HG02610 (cell line): ENCODE results near the gene SRCIN1.

Source experiments
- ATAC-seq: cut with Tn5 transposase; IDR thresholded peaks from one replicate; pipeline ENCODE4 v1.9.1; 2021; ENCODE audit warnings: mild to moderate bottlenecking, moderate library complexity; ENCODE audit not compliant: unreplicated experiment

The SRCIN1 gene

GRCh38 chr17:38564254-38564837 lies 41.4 kb downstream of the SRCIN1 start:
- no peak for ATAC-seq

GRCh38 chr17:38563362-38564253 lies 42.1 kb downstream of the SRCIN1 start:
- no peak for ATAC-seq

- ATAC-seq = no peak
Measured at GRCh38 chr17:38562903-38563302, 42.8 kb downstream of the SRCIN1 start.

- ATAC-seq = no peak
Measured at GRCh38 chr17:38562215-38562569, 43.6 kb downstream of the SRCIN1 start.

- ATAC-seq = no peak
Measured at GRCh38 chr17:38561416-38562214, 44.1 kb downstream of the SRCIN1 start.

- no peak for ATAC-seq
Measured at GRCh38 chr17:38560503-38561318, 45.0 kb downstream of the SRCIN1 start.

GRCh38 chr17:38559880-38560230 lies 45.9 kb downstream of the SRCIN1 start:
- ATAC-seq = no peak

GRCh38 chr17:38559051-38559879 lies 46.5 kb downstream of the SRCIN1 start:
- ATAC-seq = no peak

- no peak for ATAC-seq
Measured at GRCh38 chr17:38558728-38559050, 47.1 kb downstream of the SRCIN1 start.

GRCh38 chr17:38557836-38558727 lies 47.7 kb downstream of the SRCIN1 start:
- peak; percentile 64 for ATAC-seq

- no peak for ATAC-seq
Measured at GRCh38 chr17:38557396-38557795, 48.4 kb downstream of the SRCIN1 start.

- no peak for ATAC-seq
Measured at GRCh38 chr17:38556239-38556638, 49.5 kb downstream of the SRCIN1 start.

GRCh38 chr17:38554430-38555350 lies 51.1 kb downstream of the SRCIN1 start:
- ATAC-seq = no peak

GRCh38 chr17:38552343-38552742 lies 53.4 kb downstream of the SRCIN1 start:
- ATAC-seq = no peak

GRCh38 chr17:38551121-38551520 lies 54.6 kb downstream of the SRCIN1 start:
- no peak for ATAC-seq

GRCh38 chr17:38550661-38551060 lies 55.1 kb downstream of the SRCIN1 start:
- no peak for ATAC-seq

- no peak for ATAC-seq
Measured at GRCh38 chr17:38549285-38549684, 56.5 kb downstream of the SRCIN1 start.

- ATAC-seq = no peak
Measured at GRCh38 chr17:38547444-38547843, 58.3 kb downstream of the SRCIN1 start.
